ENCODE measurements around the gene EDC3.
"Not testable (repeated sequence)": the region's sequence is repeated elsewhere in the genome, so short reads cannot be mapped to it uniquely, and the experiment has no call there.

Gene EDC3

DNA sequence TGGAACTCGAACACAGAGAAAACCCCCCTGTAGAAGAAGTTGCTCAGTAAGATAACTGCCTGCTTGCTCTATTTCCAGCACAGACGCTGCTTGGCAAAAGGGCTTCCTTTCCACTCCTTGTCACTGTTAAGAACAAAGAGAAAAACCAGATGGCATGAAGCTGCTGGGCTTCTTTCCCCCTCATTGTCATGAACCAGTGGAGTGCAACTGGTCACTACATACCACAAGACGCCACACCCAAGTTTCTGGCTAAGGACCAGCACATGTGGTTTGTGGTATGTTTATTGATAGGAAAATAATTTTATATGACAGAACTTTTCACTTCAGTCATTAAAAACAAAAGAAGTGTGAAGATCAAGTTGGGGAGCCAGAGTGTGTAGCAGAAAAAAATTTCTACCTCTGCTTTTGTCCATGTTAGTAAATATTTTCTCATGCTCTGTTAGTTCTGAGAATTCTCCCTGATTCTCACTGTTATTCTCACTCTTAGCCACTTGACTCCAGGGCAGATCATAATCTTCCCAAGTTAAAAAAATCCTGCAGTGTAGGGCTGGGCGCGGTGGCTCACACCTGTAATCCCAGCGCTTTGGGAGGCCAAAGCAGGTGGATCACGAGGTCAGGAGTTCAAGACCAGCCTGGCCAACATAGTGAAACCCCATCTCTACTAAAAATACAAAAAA lies 42.3 kb downstream of the EDC3 start:
- FAIRE-seq (no peak), DNase-seq (ENCODE audit: insufficient read length, low spot score) (no peak)

DNA sequence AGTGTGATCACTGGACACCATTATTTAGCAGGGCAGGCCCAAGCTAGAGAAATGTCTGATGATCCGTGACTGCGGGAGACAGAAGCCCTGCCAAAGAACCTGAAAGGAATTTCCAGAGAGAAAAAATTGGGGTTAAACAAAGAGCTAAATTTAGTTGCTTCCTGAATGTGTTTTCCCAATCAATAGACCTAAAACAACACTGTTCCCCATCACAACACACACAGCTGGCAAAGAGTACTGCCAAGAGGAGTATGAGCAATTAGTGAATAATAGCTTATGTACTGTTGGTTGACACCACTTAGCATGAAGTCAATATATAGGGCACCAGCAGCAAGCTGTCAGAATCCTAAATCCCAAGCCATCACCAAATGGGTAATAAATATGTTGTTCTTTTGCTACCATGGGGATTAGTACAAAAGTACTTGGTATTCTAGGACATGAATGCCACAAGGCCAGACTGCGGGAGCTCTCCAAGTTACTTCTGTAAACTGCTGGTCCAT lies 44.5 kb downstream of the EDC3 start:
- DNase-seq (ENCODE audit: insufficient read length, low spot score) = no peak
- FAIRE-seq = no peak

DNA sequence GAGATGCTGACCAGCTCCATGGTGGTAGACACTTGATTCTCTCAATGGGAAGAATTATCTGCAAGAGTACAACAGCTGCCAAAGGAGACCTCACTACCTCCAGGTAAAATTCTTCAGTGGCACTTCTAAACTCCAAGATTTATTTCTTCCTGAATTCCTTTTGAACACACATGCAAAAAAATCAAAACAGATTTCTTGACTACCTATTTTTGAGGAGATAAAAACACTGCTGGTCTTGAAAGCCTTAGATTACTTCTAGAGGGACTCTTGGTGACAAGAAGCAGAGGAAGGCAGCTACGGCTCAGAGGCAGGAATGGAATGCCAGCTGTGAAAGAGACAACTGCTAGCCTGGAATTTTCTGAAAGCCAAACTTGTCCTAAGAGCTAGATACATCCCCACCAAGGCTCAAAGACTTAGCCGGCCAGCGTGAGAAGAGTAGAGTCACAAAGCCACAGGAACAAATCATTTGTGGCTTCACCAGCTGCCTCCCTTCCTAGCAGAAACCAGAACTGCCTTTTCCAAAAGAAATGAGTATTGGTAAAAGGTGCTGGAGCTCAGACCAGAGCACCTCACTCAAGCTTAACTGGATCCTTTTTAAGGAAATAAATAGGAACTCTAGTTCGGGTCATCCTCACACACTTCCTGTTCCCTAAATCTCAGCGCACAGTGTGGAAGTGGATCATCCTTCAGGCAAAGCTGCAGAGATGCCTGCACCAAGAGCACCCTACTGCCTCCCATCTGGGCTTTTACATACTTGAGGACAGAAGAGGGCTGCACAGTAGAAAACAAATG lies 47.6 kb downstream of the EDC3 start:
- no peak for DNase-seq (ENCODE audit: insufficient read length, low spot score)
- FAIRE-seq = no peak

DNA sequence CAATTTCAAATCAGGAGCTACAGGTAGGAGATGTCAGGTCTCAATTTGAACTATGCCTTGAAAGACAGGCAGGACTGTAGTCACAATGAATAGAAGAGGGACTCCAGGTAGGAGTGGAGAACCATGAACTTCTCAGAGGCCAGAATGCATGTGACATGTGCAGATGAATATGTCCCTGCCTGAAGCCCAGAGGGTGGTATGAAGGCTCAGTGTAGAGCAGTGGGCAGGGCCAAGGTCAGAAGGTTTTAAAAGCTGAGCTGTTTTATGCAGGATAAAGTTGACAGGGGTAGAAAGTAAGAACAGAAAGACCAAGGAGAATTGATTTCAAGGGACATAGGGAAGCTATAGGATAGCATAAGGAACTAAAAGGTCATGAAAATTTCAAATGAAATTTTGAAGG lies 49.3 kb downstream of the EDC3 start:
- no peak for DNase-seq (ENCODE audit: insufficient read length, low spot score)
- FAIRE-seq = no peak

DNA sequence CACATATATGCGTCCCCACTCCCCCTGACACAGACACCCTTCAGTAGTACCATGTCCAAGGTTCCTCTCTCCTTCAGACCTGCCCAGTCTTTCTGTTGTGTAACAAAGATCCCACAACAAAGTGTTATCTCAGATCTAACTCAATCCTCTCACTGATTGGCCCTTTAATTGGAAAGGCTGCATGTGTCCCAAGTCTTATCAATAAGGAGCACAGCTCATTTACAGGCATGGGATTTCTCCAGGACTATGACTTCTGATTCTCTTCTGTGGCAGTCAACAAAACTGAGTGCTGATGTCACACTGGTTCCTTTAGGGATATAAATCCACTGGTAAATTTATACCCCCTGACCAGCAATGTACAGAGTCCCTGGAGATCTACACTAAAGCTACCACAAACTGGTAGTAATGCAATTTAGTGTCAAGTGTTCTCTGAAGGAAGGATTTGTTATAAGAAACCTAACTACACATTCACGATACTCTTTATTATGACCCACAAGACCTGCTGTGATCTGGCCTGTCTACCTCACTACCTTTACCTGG lies 52.1 kb downstream of the EDC3 start:
- FAIRE-seq (no peak), DNase-seq (ENCODE audit: insufficient read length, low spot score) (no peak)

DNA sequence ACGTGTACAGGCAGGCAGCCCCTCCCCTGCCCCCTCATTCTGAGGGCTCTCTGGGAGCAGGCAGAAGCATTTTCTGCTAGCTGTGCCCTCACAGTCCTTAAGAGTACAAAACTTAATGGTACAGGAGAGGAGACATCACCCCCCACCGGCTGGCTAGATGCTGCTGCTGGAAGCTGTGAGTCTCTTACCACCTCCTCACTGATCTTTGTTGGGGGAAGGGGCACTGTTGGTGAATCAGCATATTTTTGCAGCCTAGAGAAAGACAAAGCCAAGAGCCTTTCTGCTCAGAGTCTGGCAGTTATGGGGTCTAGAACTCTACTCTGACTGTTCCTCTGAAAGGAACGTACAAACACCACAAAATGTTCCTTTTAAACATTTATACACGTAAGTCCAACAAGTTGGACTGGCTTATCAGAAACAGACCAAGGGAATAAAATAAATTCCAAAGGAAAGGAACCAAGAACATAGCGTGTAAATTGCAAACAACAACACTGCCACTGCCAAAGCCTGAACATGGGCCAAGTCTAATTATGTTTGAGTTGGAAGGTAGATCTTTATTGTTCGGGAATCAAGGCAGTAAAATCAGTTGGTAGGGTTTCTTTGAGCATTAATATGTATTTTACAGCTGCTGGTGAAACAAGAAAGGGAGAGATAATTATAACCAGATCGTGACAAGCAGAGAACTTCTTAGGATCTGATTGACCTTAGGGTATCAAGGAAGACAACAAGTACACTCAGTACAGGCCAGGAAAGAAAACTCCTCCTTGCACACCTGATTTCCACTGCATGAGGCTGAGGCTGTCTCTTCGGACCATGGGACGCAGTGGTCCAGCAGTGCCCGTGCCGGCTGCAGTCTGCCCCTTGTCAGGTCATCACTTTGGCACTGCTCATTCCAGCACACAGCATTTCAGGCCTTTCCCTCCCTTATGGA lies 52.8 kb downstream of the EDC3 start:
- FAIRE-seq = no peak
- DNase-seq (ENCODE audit: insufficient read length, low spot score) = no peak

DNA sequence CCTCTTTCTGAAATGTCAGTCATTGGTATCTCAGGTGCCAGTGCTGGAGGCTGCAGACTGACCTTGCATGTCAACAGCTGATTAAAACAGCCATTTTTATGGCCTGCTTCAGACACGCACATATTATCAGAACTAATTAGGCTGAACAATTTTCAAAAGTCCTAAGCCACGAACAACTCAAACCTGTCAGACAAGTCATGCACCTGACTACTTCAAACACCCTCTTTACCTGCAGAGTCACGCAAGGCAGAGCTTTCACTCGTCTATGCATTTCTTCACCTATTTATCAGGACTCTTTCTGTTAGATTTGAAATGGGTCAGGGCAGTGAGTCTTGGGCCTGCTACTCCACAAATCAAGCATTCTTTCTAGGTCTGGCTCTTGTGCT lies 53.5 kb downstream of the EDC3 start:
- no peak for FAIRE-seq
- DNase-seq (ENCODE audit: insufficient read length, low spot score) = no peak

DNA sequence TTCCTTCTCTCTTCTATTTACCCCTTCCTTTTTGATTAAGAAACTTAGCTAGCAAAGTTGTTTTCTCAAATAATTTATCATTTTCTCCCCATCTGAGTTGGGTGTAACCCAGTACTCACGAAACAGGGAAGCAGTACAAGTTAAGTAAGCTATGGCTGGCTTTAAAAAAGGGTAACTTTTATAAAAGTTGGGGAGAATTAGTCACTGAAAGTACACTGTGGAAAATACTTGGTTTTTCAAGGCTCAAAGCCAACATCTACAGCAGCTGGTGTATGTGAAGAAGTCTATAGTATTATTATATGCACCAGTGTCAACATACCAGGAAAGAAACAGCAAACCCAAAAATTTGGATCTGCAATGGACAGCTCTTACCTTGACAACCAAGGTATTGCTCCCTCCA lies 54.7 kb downstream of the EDC3 start:
- no peak for DNase-seq (ENCODE audit: insufficient read length, low spot score)
- no peak for FAIRE-seq

DNA sequence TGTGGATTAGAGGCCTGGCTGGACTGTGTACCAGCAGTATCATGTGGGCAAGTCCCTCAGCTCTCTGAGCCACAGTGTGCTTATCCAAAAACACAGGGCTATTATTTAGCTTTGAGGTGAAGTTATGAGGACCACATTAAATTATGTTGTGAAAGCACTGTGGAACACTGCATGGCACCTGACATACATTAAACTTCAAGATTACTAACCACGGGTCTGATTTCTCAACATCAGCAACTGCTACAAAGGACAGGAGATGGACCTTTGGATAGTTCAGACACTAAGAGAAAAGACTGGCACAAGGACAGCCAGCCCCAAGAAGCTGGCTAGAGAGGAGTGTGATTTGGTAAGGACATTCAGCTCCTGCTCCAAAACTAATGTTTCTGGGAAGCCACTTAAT lies 58.8 kb downstream of the EDC3 start:
- FAIRE-seq (no peak), DNase-seq (ENCODE audit: insufficient read length, low spot score) (no peak)

DNA sequence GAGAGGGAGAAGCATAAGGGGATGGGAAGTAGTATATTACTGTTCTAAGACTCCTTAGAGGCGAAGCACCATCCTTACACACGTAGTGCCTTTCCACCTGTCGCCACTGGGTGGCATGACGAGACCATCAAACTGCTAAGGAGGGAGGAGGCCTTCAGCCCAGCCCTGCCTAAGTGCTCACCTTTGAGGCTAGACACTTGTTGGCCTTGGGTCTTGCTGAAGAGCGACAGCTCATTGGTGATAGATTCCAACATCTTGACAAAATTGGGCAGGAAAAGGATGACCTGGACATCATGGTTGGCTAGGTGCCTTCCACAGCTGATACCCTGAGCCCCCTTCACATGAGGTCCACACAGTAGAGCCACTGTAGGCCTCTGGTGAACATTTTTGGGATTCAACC lies 60.6 kb downstream of the EDC3 start:
- FAIRE-seq = peak; percentile 84
- peak; percentile 69 for DNase-seq (ENCODE audit: insufficient read length, low spot score)

DNA sequence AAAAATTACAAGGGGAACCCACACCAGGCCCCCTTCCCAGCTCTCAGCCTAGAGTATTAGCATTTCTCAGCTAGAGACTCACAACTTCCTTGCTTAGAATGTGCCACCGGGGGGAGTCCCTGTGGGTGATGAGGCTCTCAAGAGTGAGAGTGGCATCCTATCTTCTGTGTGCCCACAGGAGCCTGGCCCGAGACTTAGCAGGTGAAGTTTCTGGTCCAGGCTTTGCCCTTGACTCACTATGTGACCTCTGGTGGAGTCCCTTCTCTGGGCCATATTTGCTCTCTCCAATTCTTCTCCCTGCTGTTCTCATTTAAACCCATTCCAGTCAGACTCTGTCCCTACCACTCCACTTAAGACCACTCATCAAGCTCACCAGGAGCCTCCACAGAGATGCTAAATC lies 62.0 kb downstream of the EDC3 start:
- no peak for FAIRE-seq
- DNase-seq (ENCODE audit: insufficient read length, low spot score) = no peak

DNA sequence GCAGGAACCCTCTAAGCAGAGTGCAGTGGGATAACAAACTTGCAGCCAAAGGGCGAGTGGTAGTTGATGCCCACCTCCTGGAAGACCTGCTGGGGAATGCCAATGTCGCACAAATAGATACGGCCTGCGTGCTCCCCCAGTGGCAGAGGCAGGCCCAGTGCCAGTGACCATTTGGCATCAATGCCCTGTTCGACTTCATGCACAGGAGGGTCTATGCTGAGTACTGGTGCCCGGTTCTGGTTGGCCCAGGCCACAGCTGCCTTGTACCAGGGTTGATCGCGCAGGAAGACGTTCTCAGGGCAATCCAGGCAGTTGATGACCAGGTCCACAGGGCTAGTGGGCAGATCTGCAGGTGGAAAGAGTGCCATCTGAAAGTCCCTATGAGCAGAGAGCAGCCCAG lies 63.2 kb downstream of the EDC3 start:
- no peak for FAIRE-seq
- DNase-seq (ENCODE audit: insufficient read length, low spot score) = no peak

DNA sequence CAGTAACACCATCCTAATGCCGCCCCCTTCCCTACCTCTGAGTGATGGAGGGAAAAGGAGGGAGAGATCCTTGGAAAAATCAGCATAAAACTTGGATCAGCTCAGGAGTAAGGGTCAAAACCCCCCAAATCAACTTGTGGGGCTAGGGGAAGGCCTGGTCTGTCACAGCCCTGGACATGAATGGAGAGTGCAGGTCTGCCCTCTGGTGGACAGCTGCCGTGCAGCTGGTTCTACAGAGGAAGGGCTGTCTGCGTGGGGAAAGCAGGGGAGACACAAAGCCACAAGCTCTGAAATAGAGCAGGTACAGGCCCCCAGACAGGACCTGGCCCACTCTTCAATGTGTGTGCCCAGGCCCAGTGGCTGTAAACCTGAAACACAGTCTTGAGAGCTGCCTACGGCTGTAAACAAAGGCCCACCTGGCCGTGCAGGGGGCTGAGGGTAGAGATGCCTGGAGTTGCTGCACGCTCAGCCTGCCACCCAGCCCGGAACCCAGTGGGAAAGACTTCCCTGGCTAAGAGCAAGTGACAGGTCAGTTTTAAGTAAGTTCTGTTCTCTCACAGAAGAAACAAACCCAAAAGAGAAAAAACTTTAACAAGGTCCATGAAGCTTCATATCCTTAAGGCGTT lies 63.8 kb downstream of the EDC3 start:
- DNase-seq (ENCODE audit: insufficient read length, low spot score) (peak; percentile 76), FAIRE-seq (no peak)

DNA sequence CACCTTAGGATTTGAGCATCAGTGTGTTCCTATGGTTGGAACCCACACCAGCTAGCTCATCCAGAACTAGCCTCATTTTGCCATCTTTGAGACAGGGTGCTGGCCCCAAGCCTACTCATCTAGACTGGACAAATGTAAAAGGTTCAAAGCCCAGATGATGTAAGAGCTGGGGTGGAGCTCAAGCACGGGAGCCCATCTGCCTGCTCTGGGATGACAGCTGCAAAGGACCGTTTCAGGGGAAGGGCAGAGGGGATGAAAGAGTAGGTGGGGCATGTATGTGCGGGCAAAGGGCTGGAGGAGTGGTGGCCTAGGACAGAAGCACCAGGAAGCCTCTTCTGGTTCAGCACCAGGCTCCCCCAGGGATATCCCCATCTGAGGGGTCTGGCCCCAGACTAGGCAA lies 64.4 kb downstream of the EDC3 start:
- FAIRE-seq = no peak
- DNase-seq (ENCODE audit: insufficient read length, low spot score) = no peak

DNA sequence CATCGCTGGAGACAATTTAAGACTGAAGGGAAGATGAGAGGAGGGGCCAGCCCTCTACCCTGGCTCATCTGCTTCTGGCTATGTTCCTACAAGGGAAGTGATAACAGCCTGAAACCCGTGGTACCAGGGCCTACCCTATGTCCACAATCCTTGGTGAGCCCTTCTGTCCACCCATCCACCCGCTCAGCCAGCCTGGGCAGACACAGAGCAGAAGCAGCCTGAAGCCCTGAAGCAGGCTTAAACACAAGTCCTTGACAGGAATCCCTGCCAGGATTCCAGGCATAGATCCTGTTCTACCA lies 64.8 kb downstream of the EDC3 start:
- FAIRE-seq = no peak
- no peak for DNase-seq (ENCODE audit: insufficient read length, low spot score)

DNA sequence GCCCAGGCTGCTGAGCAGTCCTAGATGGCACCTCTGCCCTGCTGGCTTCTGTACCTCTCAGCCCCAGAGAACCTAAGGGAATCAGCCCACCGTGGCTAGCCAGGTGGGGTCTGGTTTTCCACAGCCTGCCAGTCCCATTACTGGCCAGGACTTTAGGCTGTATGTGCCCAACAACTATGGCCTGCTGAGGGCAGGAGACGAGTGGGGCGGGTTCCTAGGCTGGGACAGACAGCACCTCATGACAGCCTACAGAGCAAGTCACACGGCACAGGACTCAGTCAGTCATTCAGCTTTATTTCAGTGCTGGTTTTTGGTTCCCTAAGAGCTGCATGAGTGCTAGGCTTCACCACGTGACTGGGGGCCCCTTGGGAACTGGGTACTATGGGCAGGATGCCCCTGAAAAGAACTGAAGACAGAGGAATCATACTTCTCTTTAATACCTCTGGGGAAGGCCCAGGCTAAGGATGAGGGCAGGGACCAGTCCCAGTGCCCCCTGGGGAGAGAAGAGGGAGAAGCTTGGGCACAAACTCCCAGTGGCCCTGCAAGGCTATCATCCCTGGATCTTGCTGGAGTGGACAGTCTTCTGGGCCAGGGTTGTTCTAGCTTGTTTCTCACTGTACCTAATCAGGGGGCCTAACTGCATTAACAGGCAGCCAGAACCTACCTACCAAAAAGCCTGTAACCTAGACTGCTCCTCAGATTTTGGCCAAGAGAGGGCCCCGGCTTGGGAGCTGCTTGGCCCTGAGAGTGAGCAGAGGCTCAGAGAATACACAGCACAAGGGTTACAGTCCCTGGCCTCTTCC lies 65.3 kb downstream of the EDC3 start:
- no peak for FAIRE-seq
- no peak for DNase-seq (ENCODE audit: insufficient read length, low spot score)

DNA sequence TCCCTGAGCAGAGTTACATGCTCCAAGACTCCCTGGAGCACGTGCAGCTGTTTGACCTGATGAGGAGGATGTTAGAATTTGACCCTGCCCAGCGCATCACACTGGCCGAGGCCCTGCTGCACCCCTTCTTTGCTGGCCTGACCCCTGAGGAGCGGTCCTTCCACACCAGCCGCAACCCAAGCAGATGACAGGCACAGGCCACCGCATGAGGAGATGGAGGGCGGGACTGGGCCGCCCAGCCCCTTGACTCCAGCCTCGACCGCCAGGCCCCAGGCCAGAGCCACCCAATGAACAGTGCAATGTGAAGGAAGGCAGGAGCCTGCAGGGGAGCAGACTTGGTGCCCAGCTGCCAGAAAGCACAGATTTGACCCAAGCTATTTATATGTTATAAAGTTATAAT lies 66.1 kb downstream of the EDC3 start:
- not testable (repeated sequence) for DNase-seq (ENCODE audit: insufficient read length, low spot score); FAIRE-seq

DNA sequence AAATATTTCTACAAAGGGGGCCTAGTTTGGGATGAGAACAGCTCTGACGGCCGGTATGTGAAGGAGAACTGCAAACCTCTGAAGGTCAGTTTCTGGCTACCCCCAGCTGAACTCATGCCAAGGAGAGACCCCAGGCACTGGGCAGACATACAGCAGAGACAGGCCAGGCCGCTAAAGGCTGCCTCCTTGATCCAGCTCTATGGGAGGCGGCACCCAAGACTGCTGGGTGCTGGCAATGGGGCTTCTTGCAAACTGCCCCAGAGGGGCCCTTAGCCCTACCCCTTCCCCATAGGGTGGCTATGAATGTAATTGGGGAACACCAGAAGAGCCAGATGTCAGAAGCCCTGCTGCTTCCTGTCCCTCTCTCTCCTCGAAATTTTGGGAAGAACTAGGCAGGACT lies 66.9 kb downstream of the EDC3 start:
- DNase-seq (ENCODE audit: insufficient read length, low spot score) (no peak), FAIRE-seq (no peak)

DNA sequence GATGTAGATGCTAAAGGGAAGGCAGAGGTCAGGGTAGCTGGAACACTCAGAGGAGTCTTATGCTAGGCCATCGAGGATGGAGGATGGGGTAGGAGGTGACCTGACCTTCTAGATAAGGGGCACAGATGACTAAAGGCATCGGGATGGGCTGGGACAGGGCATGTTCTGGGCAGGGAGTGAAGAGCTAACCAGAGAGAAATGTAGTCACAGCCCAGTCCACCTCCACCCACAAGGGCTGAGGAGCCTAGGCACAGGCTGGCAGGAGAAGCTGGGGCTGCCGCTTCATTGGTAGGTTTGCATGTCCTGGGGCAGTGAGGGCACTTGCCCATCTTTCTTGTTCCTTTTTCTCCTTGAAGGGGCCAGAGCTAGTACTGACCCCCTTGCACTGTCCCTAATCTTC lies 67.6 kb downstream of the EDC3 start:
- FAIRE-seq (no peak), DNase-seq (ENCODE audit: insufficient read length, low spot score) (no peak)

DNA sequence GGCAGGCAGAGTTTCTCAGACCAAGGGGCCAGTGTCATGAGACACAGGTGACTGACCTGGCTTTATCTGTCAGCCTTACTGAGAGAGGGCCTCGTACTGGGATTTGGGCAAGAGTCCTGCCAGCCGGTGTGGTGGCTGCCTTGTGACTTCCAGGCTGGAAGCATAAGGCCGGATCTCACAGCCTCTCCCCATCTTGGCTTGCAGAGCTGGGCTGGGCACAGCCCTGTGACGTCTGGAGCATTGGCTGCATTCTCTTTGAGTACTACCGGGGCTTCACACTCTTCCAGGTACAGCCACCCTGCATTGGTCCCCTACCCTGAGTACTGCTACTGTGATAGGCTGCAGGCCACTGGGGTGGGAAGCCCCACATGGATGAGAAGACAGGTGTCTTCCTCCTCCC lies 68.1 kb downstream of the EDC3 start:
- DNase-seq (ENCODE audit: insufficient read length, low spot score) (no peak), FAIRE-seq (no peak)
